ENCODE measurements around the gene TRAPPC10.

TRAPPC10 gene

GRCh38 chr21:44021064-44021463 lies 9.0 kb downstream of the TRAPPC10 start:
- no peak overlapping the region for H3K4me3 ChIP-seq (ENCODE audit: low read depth, low read length)
- DNase-seq (ENCODE audit: low read depth), result no peak

GRCh38 chr21:44024257-44024656 lies 12.1 kb downstream of the TRAPPC10 start:
- H3K4me3 ChIP-seq (ENCODE audit: low read depth, low read length), result no peak overlapping the region
- DNase-seq (ENCODE audit: low read depth), result no peak

- DNase-seq (ENCODE audit: low read depth), result no peak
- no peak overlapping the region for H3K4me3 ChIP-seq (ENCODE audit: low read depth, low read length)
These were observed 12.8 kb downstream of the TRAPPC10 start for GRCh38 chr21:44024887-44025353.

- DNase-seq (ENCODE audit: low read depth), result no peak
- no peak overlapping the region for H3K4me3 ChIP-seq (ENCODE audit: low read depth, low read length)
These were observed 15.6 kb downstream of the TRAPPC10 start for GRCh38 chr21:44027607-44028286.

GRCh38 chr21:44028287-44028659 lies 16.2 kb downstream of the TRAPPC10 start:
- no peak overlapping the region for H3K4me3 ChIP-seq (ENCODE audit: low read depth, low read length)
- DNase-seq (ENCODE audit: low read depth), result no peak

- DNase-seq (ENCODE audit: low read depth), result no peak
- H3K4me3 ChIP-seq (ENCODE audit: low read depth, low read length), result no peak overlapping the region
These were observed 17.5 kb downstream of the TRAPPC10 start for GRCh38 chr21:44029460-44030087.

- H3K4me3 ChIP-seq (ENCODE audit: low read depth, low read length), result no peak overlapping the region
- no peak for DNase-seq (ENCODE audit: low read depth)
These were observed 23.1 kb downstream of the TRAPPC10 start for GRCh38 chr21:44035244-44035643.

- no peak for DNase-seq (ENCODE audit: low read depth)
- no peak overlapping the region for H3K4me3 ChIP-seq (ENCODE audit: low read depth, low read length)
These were observed 26.0 kb downstream of the TRAPPC10 start for GRCh38 chr21:44038063-44038462.

GRCh38 chr21:44039828-44040227 lies 27.7 kb downstream of the TRAPPC10 start:
- no peak overlapping the region for H3K4me3 ChIP-seq (ENCODE audit: low read depth, low read length)
- no peak for DNase-seq (ENCODE audit: low read depth)

GRCh38 chr21:44043613-44044012 lies 31.5 kb downstream of the TRAPPC10 start:
- H3K4me3 ChIP-seq (ENCODE audit: low read depth, low read length), result no peak overlapping the region
- DNase-seq (ENCODE audit: low read depth), result no peak

- DNase-seq (ENCODE audit: low read depth), result no peak
These were observed 34.6 kb downstream of the TRAPPC10 start for GRCh38 chr21:44046734-44047133.

GRCh38 chr21:44047996-44048560 lies 36.0 kb downstream of the TRAPPC10 start:
- no peak overlapping the region for H3K4me3 ChIP-seq (ENCODE audit: low read depth, low read length)
- no peak for DNase-seq (ENCODE audit: low read depth)

More at GRCh38 chr21:44046734-44047133, 34.6 kb downstream of the TRAPPC10 start:
- H3K4me3 ChIP-seq (ENCODE audit: low read depth, low read length), result no peak overlapping the region

GRCh38 chr21:44049182-44049581 lies 37.1 kb downstream of the TRAPPC10 start:
- H3K4me3 ChIP-seq (ENCODE audit: low read depth, low read length), result no peak overlapping the region
- DNase-seq (ENCODE audit: low read depth), result no peak

GRCh38 chr21:44049606-44050005 lies 37.5 kb downstream of the TRAPPC10 start:
- no peak overlapping the region for H3K4me3 ChIP-seq (ENCODE audit: low read depth, low read length)
- no peak for DNase-seq (ENCODE audit: low read depth)

- no peak for DNase-seq (ENCODE audit: low read depth)
- no peak overlapping the region for H3K4me3 ChIP-seq (ENCODE audit: low read depth, low read length)
These were observed 38.2 kb downstream of the TRAPPC10 start for GRCh38 chr21:44050276-44050675.

- DNase-seq (ENCODE audit: low read depth), result no peak
These were observed 39.4 kb downstream of the TRAPPC10 start for GRCh38 chr21:44051462-44051941.

GRCh38 chr21:44052071-44052829 lies 40.1 kb downstream of the TRAPPC10 start:
- DNase-seq (ENCODE audit: low read depth), result no peak
- H3K4me3 ChIP-seq (ENCODE audit: low read depth, low read length), result no peak overlapping the region

More at GRCh38 chr21:44051462-44051941, 39.4 kb downstream of the TRAPPC10 start:
- H3K4me3 ChIP-seq (ENCODE audit: low read depth, low read length), result no peak overlapping the region

- H3K4me3 ChIP-seq (ENCODE audit: low read depth, low read length), result no peak overlapping the region
- DNase-seq (ENCODE audit: low read depth), result no peak
These were observed 40.7 kb downstream of the TRAPPC10 start for GRCh38 chr21:44052830-44053226.

- no peak for DNase-seq (ENCODE audit: low read depth)
- H3K4me3 ChIP-seq (ENCODE audit: low read depth, low read length), result no peak overlapping the region
These were observed 41.5 kb downstream of the TRAPPC10 start for GRCh38 chr21:44053567-44053966.

GRCh38 chr21:44054710-44055109 lies 42.6 kb downstream of the TRAPPC10 start:
- DNase-seq (ENCODE audit: low read depth), result peak; percentile 55
- H3K4me3 ChIP-seq (ENCODE audit: low read depth, low read length), result no peak overlapping the region
